ENCODE data around the gene CNOT10.
"Not testable (repeated sequence)": the region's sequence is repeated elsewhere in the genome, so short reads cannot be mapped to it uniquely, and the experiment has no call there.

CNOT10 gene

GRCh38 chr3:32755761-32756160 is 70.8 kb downstream of the CNOT10 start:
- FAIRE-seq (no peak), DNase-seq (ENCODE audit: insufficient read length, low spot score) (no peak)

- DNase-seq (ENCODE audit: insufficient read length, low spot score): no peak
- no peak for FAIRE-seq
These were observed 72.8 kb downstream of the CNOT10 start for GRCh38 chr3:32757618-32758374.

DNA sequence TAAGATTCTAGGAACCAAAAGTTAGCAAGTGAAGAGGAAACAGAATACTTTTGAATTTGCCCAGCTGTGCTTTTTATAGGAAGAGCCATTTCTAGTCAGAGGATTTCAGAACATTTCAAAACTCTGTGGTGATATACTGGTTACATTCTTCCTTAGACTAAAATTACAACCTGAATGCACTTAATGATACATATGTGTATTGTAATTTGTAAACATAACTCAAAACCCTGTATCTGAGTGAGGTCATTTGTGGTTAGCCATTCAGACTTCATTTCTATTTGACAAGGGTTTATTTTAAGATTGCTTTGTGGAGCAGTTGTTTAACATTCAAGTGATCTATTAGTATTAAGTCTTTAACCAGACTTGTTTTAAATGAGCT is 73.4 kb downstream of the CNOT10 start:
- FAIRE-seq (no peak), DNase-seq (ENCODE audit: insufficient read length, low spot score) (no peak)

DNA sequence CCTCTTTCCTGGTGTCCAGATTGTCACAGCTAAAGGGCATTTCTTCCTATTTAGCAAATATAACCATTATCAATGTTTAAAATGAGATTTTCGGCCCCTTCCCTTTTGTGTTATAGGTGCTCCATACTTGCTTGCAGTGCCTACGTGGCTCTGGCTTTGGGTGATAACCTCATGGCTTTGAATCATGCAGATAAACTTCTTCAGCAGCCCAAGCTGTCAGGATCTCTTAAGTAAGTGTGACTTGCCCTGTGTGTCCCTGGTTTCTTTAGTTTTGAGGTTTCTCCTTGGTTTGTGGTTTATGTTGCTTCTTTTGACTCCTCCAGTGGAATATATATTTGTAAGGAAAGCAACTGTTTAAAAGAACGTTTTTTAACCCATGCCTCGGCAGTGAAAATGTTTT is 74.4 kb downstream of the CNOT10 start:
- DNase-seq (ENCODE audit: insufficient read length, low spot score): no peak
- FAIRE-seq: no peak

DNA sequence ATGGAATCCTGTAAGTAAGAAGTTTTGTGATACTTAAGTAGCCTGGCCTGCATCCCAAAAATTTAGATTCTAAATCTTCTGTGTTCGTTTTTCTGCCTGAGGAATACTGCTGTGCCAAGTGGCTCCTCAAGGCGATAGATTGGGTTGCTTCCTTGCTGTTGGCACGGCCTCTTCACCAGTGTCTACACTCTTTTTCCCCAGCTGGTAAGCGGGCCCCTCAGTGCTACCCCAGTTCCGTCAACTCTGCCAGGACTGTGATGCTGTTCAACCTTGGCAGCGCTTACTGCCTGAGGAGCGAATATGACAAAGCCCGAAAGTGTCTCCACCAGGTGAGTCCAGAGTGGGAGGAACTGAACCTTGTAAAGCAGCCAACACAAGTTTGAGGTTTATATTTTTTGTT is 79.5 kb downstream of the CNOT10 start:
- DNase-seq (ENCODE audit: insufficient read length, low spot score) (no peak), FAIRE-seq (no peak)

GRCh38 chr3:32778389-32778788 is 93.4 kb downstream of the CNOT10 start:
- FAIRE-seq (no peak), DNase-seq (ENCODE audit: insufficient read length, low spot score) (no peak)

- no peak for DNase-seq (ENCODE audit: insufficient read length, low spot score)
These were observed 95.2 kb downstream of the CNOT10 start for GRCh38 chr3:32780071-32780734.

GRCh38 chr3:32780735-32781210 is 95.8 kb downstream of the CNOT10 start:
- FAIRE-seq (no peak), DNase-seq (ENCODE audit: insufficient read length, low spot score) (peak; percentile 62)

More at GRCh38 chr3:32780071-32780734, 95.2 kb downstream of the CNOT10 start:
- no peak for FAIRE-seq

DNA sequence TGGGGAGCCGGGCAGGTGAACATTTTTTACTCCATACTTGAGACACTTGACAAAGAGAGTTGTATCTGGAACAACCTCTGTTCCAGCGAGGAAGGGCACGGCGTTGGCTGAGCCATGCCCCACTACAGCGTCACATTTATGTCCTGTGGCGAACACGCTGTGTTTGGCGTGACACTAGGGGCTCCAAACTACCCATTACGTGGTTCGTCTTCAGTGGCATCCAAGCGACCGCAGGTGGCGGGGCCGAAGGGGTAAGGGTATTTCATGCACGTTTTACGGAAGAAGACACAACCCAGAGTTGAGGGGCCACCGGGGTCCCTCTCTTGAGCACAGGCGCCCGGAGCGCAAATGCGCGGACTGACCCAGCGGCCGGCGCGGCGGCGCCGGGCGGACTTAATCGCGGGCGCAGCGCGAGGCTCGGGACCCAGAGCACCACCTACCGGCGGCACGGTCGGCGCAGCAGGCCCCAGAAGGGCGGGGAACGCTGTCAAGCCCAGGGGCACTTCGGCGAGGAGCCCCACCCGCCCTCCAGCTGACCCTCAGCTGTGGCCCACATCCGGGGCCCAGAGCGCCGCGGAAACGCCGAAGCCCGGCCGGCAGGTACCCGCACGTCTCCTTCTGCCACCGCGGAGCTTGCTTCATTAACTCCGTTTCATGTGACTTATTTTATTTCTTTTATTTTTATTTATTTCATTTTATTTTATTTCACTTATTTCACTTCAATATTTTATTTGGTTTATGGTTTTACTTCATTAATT is 96.4 kb downstream of the CNOT10 start:
- peak; percentile 90 for DNase-seq (ENCODE audit: insufficient read length, low spot score)
- peak; percentile 66 for FAIRE-seq

DNA sequence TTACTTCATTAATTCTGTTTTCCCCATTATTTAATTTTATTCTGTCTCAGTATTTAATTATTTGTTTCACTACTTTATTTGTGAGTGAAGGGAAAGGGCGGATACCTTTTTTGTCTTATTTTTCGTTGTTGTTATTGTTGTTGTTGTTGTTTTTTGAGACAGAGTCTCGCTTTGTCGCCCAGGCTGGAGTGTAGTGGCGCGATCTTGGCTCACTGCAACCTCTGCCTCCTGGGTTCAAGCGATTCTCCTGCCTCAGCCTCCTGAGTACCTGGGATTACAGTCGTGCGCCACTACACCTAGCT is 96.9 kb downstream of the CNOT10 start:
- not testable (repeated sequence) for DNase-seq (ENCODE audit: insufficient read length, low spot score); FAIRE-seq

GRCh38 chr3:32782407-32782806 is 97.4 kb downstream of the CNOT10 start:
- DNase-seq (ENCODE audit: insufficient read length, low spot score): no peak
- FAIRE-seq: no peak

GRCh38 chr3:32791833-32792232 is 106.8 kb downstream of the CNOT10 start:
- DNase-seq (ENCODE audit: insufficient read length, low spot score): no peak
- FAIRE-seq: no peak

GRCh38 chr3:32794487-32795308 is 109.7 kb downstream of the CNOT10 start:
- DNase-seq (ENCODE audit: insufficient read length, low spot score) (no peak), FAIRE-seq (no peak)

- FAIRE-seq; DNase-seq (ENCODE audit: insufficient read length, low spot score): not testable (repeated sequence)
These were observed 111.5 kb downstream of the CNOT10 start for GRCh38 chr3:32796384-32796950.

DNA sequence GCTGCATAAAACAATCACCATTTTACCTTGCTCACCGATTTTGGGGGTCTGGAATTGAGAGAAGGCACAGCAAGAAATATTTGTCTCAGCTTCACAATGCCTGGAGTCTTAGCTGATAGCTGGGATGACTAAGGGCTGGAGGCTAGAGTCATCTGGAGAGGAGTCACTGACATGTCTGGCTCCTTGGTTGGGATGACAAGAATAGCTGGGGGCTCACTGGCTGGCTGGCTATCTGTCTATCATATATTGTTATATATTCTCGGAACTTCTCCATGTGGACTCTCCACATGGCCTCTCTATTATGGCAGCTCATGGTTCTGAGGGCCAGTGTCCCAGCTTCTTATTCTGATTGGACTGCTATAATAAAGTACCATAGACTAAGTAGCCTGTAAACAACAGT is 112.8 kb downstream of the CNOT10 start:
- DNase-seq (ENCODE audit: insufficient read length, low spot score) (no peak), FAIRE-seq (no peak)

- DNase-seq (ENCODE audit: insufficient read length, low spot score); FAIRE-seq: not testable (repeated sequence)
These were observed 116.5 kb downstream of the CNOT10 start for GRCh38 chr3:32801440-32801839.

DNA sequence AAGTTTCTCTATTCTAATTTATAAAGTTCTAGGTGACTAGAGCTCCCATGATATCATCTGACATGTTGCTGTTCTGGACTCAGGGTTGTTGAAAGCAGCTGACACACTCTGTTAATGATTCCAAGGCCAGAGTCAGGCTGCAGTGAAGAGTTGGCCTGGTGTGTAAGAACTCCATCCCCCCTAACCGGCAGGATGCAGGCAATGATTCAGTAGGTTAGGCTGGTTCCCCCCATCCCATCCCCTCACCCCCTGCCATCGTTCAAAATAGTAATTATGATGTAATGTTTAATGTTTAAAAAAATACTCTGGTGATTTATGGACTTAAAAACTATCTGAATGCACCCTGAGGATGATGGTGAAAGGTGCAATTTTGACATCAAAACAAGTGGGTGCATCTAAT is 128.2 kb downstream of the CNOT10 start:
- FAIRE-seq (no peak), DNase-seq (ENCODE audit: insufficient read length, low spot score) (no peak)

- no peak for DNase-seq (ENCODE audit: insufficient read length, low spot score)
- no peak for FAIRE-seq
These were observed 129.4 kb downstream of the CNOT10 start for GRCh38 chr3:32814361-32814760.

DNA sequence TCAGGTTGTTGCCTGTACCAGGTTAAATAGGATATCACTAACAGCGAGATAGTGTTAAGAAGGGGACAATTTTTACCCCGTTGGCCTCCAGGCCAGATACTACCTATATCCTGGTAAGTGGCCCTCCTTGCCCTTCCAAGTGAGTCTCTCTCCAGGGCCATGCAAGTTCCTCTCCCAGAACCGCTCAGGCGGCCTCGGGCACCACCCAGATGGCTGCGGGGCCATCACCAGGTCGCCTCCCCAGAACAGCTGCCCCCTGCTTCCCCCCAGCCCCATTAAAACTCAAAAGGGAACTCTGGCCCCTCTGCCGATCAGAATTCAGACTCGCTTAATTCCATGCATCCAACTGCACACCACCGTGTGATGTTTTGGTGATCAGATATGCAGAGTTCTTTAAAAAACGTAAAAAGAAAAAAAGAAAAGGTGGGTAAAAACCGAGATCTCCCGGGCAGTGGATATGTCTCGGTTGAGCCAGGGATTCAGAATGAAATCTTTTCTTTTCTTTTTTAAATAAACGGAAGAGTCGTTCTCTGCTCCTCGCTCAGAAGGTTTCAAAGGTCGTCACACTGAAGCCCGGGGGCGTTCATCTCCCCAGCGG is 131.0 kb downstream of the CNOT10 start:
- FAIRE-seq: no peak
- no peak for DNase-seq (ENCODE audit: insufficient read length, low spot score)

All from HTR-8/SVneo (cell line).